H54 (cell line): ENCODE data around the gene DLK1.

Experiments used
- DNase-seq: peaks from one replicate; pipeline ENCODE4 v3.0.0; 2011; ENCODE audit warnings: low spot score, mixed read lengths; ENCODE audit not compliant: insufficient read length
- FAIRE-seq: peaks from 3 replicates; lab custom pipeline; 2011; peaks lifted over from hg19 to GRCh38; lab: Jason Lieb, UNC
- POLR2A ChIP-seq: IDR thresholded peaks from 2 replicates; pipeline ENCODE4 v1.6.1; 2011; ENCODE audit warnings: low read depth, mild to moderate bottlenecking, low read length

DLK1 gene

DNA sequence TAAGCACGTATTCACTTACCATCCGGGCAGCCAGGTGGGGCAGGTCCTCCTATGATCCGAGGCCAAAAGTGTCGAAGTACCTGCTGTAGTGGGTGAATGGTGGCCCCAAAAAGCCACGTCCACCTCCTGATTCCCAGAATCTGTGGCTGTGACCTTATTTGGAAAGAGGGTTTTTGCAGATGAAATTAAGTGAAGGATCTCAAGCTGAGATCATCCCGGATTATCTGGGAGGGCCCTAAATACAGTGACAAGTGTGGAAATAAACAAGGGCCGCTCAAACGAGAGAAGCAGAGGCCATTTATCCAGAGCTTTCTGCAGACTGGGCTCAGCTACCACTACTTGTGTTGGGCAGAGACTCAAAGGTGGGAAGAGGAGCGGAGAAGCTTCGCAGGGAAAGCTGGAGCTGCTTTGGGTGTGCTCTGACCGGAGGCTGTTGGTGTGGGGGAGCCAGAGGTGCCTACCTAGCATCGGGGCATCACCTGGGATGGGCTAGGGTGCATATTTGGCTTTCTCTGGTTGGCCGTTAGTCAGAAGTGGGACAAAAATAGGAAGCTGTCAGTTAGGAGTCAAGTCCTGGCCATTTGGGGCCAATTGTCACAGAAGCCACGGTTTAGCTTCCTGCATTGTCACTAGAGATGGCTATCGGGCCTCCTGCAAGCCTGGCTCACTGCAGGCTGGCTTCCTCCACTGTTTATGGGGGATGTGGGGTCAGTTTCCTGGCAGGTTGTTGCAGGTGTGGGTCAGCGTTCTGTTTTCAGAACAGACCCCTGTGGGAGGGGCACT is 27.8 kb upstream of the DLK1 start:
- DNase-seq (no peak), FAIRE-seq (no peak)
- TF ChIP-seq POLR2A = no peak

GRCh38 chr14:100701314-100701713 is 25.4 kb upstream of the DLK1 start:
- FAIRE-seq = no peak
- TF ChIP-seq POLR2A = no peak

DNA sequence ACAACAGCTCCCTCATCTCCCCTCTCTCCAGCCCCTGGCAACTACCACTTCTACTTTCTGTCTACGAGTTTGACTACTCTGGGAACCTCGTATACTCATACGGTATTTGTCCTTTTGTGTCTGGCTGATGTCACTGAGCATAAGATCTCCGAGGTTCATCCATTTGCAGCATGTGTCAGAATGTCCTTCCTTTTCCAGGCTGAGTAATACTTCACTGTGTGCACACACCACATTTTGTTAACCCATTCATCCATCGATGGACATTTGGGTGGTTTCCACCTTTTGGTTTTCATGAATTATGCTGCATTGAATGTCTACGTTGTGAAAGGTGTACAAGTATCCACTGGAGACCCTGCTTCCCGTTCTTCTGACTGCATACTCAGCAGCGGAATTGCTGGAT is 24.1 kb upstream of the DLK1 start:
- DNase-seq (no peak), FAIRE-seq (no peak)
- no peak for TF ChIP-seq POLR2A

More at GRCh38 chr14:100701314-100701713, 25.4 kb upstream of the DLK1 start:
- no peak for DNase-seq

DNA sequence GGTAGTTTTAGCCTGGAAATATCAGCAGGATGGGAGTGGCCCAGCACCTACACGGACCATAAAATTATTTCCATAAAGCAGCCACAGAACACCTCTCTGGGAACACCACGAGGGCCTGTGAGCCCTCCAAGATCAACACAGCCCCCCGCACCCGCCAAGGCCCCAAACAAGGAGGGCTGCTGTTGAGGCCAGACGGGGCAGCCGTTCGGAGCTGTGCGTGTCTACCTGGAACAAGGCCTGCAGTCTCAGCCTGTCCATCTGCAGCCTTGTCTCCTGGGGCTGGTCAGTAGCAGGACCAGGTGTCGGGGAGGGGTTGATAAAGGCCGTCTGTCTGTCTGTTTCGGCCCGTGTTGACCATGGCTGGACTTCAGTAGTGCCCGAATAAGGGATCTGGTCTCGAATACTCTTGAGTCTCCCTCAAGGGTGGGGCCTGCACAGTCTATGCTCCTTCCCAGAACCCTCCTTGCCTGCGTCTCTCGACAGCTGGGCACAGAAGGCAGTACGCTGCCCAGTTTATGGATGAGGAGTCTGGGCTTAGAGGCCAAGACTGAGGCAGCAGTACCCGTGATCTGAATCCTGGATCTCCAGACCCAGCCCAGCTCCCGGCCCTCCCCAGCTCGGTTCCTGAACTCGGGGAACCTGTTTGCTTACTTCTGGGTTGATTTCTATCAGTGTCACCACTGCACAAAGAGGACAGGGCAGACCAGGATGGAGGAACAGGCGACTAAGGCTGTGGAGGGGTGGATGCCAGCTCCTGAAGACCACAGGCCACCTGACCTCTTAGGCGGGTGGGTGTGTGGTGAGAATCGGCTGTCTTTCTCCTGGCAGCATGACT is 23.1 kb upstream of the DLK1 start:
- no peak for DNase-seq
- TF ChIP-seq POLR2A = no peak
- no peak for FAIRE-seq

DNA sequence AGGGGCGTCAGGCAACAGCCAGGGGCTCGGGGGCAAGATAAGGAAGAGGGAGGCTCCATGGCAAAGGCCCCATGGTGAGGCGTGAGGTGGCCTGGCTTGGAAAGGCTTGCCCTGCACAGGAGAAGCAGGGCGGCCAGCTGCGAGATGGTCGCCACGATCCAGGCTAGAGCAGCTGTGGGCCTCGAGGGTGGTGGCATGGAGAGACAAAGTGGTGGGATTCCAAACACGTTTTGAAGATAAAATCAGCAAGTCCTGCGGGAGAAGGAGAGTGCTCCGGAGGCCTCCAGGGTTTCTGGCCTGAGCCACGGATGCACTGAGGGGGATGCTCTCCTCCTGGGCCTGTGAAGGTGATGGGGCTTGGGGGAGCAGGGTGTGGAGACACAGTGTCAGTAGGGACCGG is 20.5 kb upstream of the DLK1 start:
- no peak for TF ChIP-seq POLR2A
- no peak for DNase-seq
- no peak for FAIRE-seq

DNA sequence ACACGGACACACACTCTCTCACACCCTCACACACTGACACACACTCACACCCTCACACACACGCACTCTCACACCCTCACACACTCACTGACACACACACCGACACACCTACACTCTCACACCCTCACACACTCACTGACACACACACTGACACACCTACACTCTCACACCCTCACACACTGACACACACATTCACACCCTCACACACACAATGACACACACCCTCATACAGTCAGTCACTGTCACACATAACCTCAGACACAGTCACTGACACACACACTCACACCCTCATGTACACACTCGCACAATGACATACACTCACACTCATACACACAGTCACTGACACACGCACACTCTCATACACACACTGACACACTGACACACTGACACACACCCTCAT is 19.8 kb upstream of the DLK1 start:
- TF ChIP-seq POLR2A = no peak
- no peak for FAIRE-seq
- no peak for DNase-seq

DNA sequence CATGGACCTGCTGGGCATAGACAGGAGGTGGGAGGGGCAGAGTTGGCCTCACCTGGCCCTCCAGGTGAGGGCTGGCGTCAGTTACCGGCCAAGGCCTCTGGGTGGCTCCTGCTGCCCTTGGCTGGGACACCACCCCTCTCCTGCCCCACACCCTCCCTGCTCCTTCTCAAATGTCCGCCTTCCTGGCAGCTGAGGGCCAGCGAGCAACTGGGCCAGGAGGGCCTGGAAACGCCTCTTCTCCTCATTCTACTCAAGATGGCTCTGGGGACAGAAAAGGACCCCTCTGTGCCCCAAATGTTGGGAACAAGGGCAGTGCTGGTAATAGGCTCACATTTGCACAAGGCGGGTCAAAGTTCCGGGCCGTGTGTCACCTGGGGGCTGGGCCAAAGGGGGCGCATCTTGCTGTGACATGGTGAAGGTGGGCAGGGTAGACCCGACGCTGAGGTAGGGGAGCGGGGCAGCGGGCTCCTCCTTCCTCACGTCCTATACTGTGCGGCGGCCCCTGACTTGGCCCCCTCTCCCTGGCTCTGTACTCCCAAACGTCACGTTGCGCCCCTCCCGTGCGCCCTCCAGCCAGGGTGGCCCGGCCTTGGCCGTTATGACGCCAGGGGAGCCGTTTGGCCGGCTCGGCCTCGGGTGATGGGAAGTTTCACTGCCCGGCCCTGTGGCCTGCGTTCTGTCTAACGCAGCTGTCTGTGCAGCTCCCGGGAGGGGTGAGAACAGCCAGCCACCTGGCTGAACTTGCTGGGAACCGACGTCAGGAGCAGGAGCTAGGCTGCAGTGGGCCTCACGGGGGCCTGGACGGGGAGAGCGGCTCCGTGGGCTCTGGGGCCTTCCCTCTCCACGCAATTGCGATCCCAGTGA is 18.0 kb upstream of the DLK1 start:
- no peak for DNase-seq
- no peak for TF ChIP-seq POLR2A
- FAIRE-seq = no peak

DNA sequence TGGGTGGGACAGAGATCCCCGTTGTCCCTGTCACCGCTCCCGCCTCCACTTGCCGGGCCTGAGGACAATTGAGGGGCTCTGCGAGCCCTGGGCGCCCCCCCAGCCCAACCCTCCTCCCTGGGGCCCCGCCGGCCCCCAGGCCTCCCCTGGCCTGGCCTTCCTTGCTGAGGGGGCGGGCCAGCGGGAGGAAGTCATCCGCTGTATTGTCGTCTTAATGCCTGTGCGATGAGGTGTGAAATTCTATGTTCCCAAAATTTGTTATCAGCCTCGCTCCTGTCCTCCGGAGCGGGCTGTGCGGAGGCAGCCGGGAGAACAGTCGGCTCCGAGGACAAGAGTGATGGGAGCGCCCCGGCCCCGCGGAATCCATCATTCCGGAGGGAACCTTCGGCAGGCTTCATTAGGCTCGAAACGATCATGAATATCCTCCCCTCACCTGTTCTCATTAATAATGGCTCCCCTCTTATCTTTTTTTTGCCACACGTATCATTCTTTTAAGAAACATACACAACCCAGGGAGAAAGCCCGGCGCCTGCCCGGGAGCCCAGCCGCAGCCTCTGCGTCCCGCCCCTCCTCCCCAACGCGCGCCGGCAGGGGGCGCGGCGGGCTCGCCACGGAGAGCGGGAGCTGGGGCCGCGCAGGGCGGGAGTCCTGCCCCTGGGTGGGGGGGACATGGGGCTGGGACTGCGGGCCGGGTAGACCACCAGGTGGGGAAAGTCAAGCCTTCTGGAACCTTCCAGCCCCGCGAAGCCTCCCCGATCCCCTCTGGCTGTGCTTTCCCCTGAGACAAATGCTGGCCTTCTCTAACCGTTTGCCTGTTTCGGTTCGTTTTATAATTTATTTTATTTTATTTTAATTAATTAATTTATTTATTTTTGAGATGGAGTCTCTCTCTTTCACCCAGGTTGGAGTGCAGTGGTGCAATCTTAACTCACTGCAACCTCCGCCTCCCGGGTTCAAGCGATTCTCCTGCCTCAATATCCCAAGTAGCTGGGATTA is 17.1 kb upstream of the DLK1 start:
- DNase-seq = no peak
- no peak for FAIRE-seq
- TF ChIP-seq POLR2A = no peak

GRCh38 chr14:100710391-100710790 is 16.3 kb upstream of the DLK1 start:
- no peak for TF ChIP-seq POLR2A
- DNase-seq (no peak), FAIRE-seq (no peak)

DNA sequence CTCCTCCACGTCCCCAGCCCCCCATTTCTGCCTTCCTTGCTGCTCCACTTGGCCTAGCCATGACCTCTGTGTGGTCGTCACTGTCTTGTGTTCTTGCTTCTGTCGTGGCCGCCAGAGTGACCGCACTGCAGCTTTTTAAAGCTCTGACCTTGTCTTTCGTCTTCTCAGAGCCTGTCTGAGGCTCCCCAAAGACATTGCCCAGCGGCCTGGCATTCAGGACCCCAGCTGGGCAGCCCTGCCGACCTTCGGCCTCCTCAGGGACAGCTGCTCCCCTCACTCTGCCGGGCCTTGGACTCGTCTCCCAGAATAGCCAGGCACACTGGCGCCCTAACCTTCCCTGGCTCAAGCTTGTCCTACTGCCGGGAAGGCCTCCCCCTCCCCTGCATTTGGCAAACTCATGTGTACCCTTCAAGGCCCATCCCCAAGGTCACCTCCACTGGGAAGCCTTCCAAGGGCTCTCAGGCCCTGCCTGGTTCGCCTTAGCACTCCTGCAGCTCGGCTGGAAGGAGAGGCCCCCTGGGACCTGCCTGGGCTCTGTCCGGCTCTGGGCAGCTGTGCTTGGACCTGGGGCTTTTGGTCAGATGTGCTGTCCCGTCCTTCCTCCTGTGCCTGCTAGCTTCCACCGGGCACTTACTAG is 15.7 kb upstream of the DLK1 start:
- no peak for FAIRE-seq
- TF ChIP-seq POLR2A = no peak

DNA sequence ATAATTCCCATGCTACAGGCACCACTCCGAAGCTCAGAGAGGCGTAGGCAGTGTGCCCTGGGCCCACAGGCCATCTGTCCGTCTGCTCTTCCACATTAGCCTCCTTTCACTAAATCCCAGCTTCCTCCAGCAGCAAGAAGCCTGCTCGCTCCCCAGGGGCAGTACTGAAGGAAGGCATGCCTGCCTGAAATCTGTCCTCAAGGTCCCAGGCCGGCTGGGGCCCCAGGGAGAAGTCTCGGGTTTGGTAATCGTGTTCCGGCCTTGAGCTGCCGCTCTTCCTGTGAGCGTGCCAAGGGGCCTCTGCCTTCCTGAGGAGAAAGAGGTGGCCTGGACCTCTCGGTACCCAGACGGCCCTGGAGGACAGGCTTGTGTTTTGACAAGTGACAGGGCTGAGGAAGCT is 15.2 kb upstream of the DLK1 start:
- DNase-seq (no peak), FAIRE-seq (no peak)
- no peak for TF ChIP-seq POLR2A

More for the DNA sequence above, 15.7 kb upstream of the DLK1 start:
- no peak for DNase-seq

- no peak for DNase-seq
- no peak for TF ChIP-seq POLR2A
These were observed 14.2 kb upstream of the DLK1 start for GRCh38 chr14:100712490-100712889.

More at GRCh38 chr14:100712490-100712889, 14.2 kb upstream of the DLK1 start:
- FAIRE-seq = no peak
